A673 (cell line): ENCODE data around the gene LARGE1. TPM values are rescaled to one million over a fixed set of nuclear protein-coding genes. Genes with fewer than 3 reads are reported as not detected.

ENCODE experiments used
- BruUV-seq: library from RNA; stranded (reverse); fragments of 400-500 nt; replicated peaks from 2 replicates; lab custom pipeline; 2021; lab: Mats Ljungman, UMichigan
- CTCF ChIA-PET: fragments of 300-600 bp; sonication (Branson Sonifier 250); formaldehyde crosslinking; loops from one replicate; lab custom pipeline; 2022; ENCODE audit warnings: antibody characterized with exemption; lab: Charles Lee
- POLR2A ChIA-PET: fragments of 300-600 bp; sonication (Branson Sonifier 250); formaldehyde crosslinking; loops from one replicate; lab custom pipeline; 2022; ENCODE audit warnings: antibody characterized with exemption; ENCODE audit not compliant: low non-redundant PET; lab: Charles Lee
- DNase-seq: peaks from one replicate; pipeline ENCODE4 v3.0.0-alpha.2; 2015; ENCODE audit warnings: low spot score
- H3K27ac ChIP-seq: fragments of 200-600 bp; sonication (generic); 2 replicates; pipeline ENCODE4 v1.5.1; 2016; ENCODE audit warnings: mixed run types, low read depth, mild to moderate bottlenecking, mixed read lengths, antibody characterized with exemption, low read length; ENCODE audit not compliant: poor library complexity, severe bottlenecking
- H3K27me3 ChIP-seq: fragments of 200-600 bp; sonication (generic); replicated peaks from 2 replicates; pipeline ENCODE4 v1.6.1; 2017; ENCODE audit warnings: mixed run types, low read depth, mild to moderate bottlenecking, mixed read lengths, antibody characterized with exemption, low read length; ENCODE audit not compliant: insufficient read depth, poor library complexity
- H3K36me3 ChIP-seq: fragments of 200-600 bp; sonication (generic); 2 replicates; pipeline ENCODE4 v1.6.1; 2016; ENCODE audit warnings: mixed run types, mild to moderate bottlenecking, mixed read lengths, antibody characterized with exemption, low read length; ENCODE audit not compliant: insufficient read depth, poor library complexity, severe bottlenecking
- H3K4me1 ChIP-seq: fragments of 200-600 bp; sonication (generic); 2 replicates; pipeline ENCODE4 v1.6.1; 2017; ENCODE audit warnings: mixed run types, mild to moderate bottlenecking, mixed read lengths, antibody characterized with exemption, low read length; ENCODE audit not compliant: insufficient read depth, poor library complexity, severe bottlenecking
- H3K4me3 ChIP-seq: fragments of 200-600 bp; sonication (generic); 2 replicates; pipeline ENCODE4 v1.5.1; 2016; ENCODE audit warnings: low read depth, mixed run types, mild to moderate bottlenecking, mixed read lengths, low read length; ENCODE audit not compliant: poor library complexity, severe bottlenecking
- H3K9me3 ChIP-seq: fragments of 200-600 bp; sonication (generic); 2 replicates; pipeline ENCODE4 v1.6.1; 2016; ENCODE audit warnings: mixed run types, low read depth, mild to moderate bottlenecking, mixed read lengths, antibody characterized with exemption, low read length; ENCODE audit not compliant: poor library complexity, severe bottlenecking
- EZH2 ChIP-seq: fragments of 200-600 bp; sonication (generic); IDR thresholded peaks from 2 replicates; pipeline ENCODE4 v1.6.1; 2017; ENCODE audit warnings: borderline replicate concordance, low read depth, mild to moderate bottlenecking, mixed read lengths, antibody characterized with exemption, low read length; ENCODE audit not compliant: poor library complexity, severe bottlenecking
- intact Hi-C: fragments of 100-400 bp; cut with micrococcal nuclease; formaldehyde crosslinking; loops from one replicate; pipeline ENCODE4 v1.10.0; 2022; ENCODE audit not compliant: unreplicated experiment
- total RNA-seq: library from RNA; stranded (reverse); gene quantifications from 2 replicates; pipeline ENCODE4 v1.2.3, GENCODE V29; 2021
- TF ChIP-seq, protein P1 (sequence below): fragments of 300-800, 200-600 bp; sonication (generic); conservative IDR thresholded peaks from 2 replicates; pipeline ENCODE4 v1.5.1; 2017; ENCODE audit warnings: low read depth, mild to moderate bottlenecking, antibody characterized with exemption, low read length, moderate library complexity, mixed read lengths

The LARGE1 gene
- total RNA-seq, 1 experiment from 2014 or later, result not detected

DNA sequence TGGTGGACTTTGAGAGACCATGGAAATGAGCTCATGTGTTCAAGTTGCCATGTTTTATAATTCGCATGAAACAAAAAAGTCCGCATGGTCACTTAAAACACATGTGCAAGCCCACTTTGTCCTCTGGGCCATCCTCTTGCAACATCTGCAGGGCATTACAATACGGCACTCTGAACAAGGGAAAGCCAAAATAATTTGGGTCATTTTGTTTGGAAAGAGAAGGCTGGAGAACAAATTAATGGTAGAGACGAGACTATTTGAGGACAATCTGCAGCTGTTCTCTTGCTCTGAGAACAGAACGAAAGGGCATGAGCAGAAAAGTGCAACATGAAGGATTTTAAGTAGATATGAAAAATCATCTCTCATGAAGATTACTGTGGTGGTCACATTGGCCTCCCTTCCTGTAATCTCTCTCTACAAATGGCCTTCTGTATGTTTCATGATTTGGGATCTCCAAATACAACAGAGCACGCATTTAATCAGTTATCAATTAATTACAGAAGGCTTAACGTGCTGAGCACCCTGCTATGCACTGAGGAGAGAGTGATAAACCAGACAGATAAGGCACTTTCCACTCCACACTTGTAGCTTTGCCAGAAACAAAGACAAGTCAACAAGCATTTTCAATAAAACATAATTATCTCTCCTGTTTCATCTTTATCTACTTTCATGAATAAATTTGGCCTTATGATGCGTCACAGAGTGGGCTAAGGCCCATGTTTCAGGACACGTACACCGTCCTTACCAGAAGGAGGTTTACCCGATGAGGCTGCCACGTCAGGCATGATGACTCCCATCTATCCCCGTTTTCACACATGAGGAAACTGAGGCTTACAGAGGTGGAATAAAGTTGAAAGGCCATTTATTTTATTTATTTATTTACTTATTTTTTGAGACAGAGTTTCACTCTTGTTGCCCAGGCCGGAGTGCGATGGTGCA lies 384.1 kb downstream of the LARGE1 start:
- no peak for TF ChIP-seq EZH2
- TF ChIP-seq, protein P1, sequence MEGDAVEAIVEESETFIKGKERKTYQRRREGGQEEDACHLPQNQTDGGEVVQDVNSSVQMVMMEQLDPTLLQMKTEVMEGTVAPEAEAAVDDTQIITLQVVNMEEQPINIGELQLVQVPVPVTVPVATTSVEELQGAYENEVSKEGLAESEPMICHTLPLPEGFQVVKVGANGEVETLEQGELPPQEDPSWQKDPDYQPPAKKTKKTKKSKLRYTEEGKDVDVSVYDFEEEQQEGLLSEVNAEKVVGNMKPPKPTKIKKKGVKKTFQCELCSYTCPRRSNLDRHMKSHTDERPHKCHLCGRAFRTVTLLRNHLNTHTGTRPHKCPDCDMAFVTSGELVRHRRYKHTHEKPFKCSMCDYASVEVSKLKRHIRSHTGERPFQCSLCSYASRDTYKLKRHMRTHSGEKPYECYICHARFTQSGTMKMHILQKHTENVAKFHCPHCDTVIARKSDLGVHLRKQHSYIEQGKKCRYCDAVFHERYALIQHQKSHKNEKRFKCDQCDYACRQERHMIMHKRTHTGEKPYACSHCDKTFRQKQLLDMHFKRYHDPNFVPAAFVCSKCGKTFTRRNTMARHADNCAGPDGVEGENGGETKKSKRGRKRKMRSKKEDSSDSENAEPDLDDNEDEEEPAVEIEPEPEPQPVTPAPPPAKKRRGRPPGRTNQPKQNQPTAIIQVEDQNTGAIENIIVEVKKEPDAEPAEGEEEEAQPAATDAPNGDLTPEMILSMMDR, result no peak
- no peak for DNase-seq
- Histone ChIP-seq H3K27me3 (no peaks in the 10 kb centered on the region), H3K36me3 (no peaks in the 10 kb centered on the region), H3K27ac (no peak overlapping the region), H3K9me3 (peaks cover 9% of the 10 kb centered on the region), H3K4me1 (no peaks in the 10 kb centered on the region), H3K4me3 (no peak overlapping the region)
- CTCF ChIA-PET, result no interaction called here
- POLR2A ChIA-PET, result no interaction called here
- no TSS peak for BruUV-seq
- intact Hi-C loops, result no loop called here

DNA sequence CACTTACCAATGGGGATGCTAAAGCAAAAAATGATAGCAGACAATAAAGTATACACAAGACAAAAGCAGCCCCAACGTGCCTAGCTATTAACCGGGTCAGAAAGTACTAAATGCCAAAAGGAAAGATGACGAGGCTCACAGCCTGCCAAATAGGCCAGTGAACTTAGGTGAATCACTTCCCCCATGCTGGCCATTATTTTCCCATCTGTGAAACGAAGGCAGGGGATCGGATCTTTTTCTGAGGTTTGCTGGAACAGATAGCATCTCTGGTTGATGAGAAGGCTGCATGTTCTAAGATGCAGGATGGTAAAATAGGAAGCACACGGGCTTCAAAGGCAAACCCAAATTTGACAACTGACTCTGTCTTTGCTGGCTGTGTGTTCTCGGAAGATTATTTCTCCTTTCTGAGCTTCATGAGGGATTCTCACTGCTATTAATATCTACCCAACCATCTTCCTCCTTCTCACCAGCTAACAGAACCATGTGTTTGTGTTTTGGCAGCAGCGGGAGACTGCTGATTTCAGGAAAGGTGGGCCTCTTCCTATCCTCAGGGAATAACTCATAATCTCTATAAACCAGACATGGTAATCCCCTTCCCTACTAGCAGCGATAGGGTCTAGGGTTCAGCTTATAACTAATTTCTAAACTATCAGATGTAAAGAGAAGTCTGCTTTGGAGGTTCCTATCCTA lies 390.7 kb downstream of the LARGE1 start:
- TF ChIP-seq, protein P1, result no peak
- TF ChIP-seq EZH2, result no peak
- DNase-seq, result no peak
- Histone ChIP-seq H3K27me3 (no peaks in the 10 kb centered on the region), H3K36me3 (no peaks in the 10 kb centered on the region), H3K9me3 (peaks cover 9% of the 10 kb centered on the region), H3K4me1 (no peaks in the 10 kb centered on the region), H3K27ac (no peak overlapping the region), H3K4me3 (no peak overlapping the region)
- POLR2A ChIA-PET, result no interaction called here
- no TSS peak for BruUV-seq
- CTCF ChIA-PET, result no interaction called here
- intact Hi-C loops, result no loop called here

DNA sequence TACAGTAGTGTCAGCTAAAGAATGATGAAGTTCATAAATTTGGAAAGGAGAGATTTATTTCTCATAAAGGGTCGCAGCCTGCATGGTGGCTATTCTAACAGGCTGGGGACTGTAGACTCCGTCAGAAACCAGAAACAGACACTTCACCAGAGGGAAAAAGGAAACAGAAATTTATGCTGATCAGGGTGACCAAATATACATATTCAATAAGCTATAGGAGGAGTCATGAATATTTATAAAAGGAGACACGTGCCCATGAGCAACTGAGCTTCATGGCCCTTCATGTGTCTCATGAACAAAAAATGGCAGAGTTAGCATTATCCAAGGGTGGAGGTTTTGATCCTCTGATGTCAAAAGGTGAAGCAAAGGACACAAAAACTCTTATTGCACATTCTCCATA lies 392.1 kb downstream of the LARGE1 start:
- intact Hi-C loops, result no loop called here
- CTCF ChIA-PET, result no interaction called here
- Histone ChIP-seq H3K27me3 (no peaks in the 10 kb centered on the region), H3K4me3 (no peak overlapping the region), H3K4me1 (no peaks in the 10 kb centered on the region), H3K9me3 (peaks cover 4% of the 10 kb centered on the region), H3K27ac (no peak overlapping the region), H3K36me3 (no peaks in the 10 kb centered on the region)
- no peak for DNase-seq
- POLR2A ChIA-PET, result no interaction called here
- TF ChIP-seq, protein P1, result no peak
- TF ChIP-seq EZH2, result no peak
- BruUV-seq, result no TSS peak
